ENCODE results near the gene AFMID.
"Not testable (repeated sequence)": the region's sequence is repeated elsewhere in the genome, so short reads cannot be mapped to it uniquely, and the experiment has no call there.

The AFMID gene

DNA sequence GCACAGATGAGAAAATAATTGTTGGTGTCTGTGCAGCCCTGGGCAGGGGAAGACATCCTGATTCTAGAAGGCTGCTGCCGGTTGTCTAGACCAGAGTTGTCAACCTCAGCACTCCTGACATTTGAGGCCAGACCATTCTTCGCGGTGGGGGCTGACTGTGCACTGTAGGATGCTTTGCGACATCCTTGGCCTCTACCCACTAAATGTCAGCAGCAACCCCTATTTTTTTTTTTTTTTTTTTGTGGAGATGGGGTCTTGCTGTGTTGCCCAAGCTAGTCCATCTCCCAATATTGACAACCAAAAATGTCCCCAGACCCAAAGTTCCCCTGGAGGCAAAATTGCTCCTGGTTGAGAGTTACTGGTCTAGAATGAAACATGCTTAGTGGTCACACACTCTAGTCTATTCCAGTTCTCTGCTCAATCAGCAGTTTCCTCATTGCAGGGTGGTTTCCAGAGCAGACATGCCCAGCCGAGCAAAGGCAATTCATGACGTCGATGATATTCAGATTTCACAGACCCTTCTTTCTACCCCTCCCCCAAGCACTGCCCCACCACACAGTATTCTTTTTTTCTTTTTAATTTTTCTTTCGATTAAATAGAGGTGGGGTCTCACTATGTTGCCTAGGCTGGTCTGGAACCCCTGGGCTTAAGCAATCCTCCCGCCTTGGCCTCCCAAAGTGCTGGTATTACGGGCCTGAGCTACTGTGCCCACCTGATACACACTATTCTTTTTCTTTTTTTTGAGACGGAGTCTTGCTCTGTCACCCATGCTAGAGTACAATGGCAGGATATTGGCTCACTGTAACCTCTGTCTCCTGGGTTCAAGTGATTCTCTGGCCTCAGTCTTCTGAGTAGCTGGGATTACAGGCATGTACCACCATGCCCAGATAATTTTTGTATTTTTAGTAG lies 32.0 kb upstream of the AFMID start:
- DNase-seq: no peak

GRCh38 chr17:78159575-78160158 lies 27.5 kb upstream of the AFMID start:
- no peak for DNase-seq

DNA sequence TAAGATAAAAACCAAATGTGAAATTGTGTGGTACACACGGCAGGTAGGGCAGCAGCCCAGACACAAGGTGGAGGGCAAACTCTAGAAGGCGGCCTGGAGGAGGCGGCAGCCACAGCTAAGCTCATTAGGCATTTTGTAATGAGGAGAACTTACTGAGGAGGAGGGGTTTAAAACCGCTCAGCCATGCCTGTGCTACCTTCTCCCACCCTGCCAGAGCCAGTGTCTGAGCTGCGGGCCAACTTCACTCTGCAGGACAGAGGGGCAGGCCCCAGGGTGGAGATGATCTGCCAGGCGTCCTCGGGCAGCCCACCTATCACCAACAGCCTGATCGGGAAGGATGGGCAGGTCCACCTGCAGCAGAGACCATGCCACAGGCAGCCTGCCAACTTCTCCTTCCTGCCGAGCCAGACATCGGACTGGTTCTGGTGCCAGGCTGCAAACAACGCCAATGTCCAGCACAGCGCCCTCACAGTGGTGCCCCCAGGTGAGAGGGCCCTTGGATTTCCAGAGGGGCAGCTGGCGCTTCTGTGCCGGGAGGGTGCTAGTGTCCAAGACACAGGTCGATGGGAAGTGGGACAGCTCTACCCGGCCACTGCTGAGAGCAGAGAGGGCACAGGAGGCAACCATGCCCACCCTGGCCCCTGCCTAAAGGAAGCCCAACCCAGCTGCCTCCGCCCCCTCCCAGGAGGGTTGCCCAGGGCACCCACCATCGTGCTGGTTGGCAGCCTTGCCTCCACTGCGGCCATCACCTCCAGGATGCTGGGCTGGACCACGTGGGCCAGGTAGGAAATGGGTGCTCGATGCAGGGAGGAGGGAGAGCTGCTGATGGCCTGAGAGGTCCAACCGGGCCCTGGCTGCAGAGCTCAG lies 23.0 kb upstream of the AFMID start:
- no peak for DNase-seq

GRCh38 chr17:78164748-78165607 lies 22.2 kb upstream of the AFMID start:
- no peak for DNase-seq

DNA sequence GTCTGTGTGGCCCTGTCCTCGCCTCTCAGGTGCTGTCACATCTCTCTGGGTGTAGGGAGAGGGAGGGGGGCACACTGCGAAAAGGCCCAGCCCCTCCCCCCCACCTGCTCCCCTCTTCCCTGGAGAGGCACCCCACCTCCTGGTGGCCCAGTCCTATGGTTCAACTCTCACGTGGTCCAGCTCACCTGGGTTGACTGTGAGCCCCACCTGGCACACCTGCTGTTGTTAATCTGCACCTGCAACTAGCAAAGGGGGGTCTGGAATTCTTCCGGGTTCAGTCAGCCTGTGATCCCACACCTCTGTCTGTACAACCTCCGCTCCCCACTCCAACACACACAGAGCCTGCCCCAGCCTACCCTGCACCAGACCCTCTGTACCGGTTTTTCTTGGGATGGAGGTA lies 20.7 kb upstream of the AFMID start:
- no peak for DNase-seq

DNA sequence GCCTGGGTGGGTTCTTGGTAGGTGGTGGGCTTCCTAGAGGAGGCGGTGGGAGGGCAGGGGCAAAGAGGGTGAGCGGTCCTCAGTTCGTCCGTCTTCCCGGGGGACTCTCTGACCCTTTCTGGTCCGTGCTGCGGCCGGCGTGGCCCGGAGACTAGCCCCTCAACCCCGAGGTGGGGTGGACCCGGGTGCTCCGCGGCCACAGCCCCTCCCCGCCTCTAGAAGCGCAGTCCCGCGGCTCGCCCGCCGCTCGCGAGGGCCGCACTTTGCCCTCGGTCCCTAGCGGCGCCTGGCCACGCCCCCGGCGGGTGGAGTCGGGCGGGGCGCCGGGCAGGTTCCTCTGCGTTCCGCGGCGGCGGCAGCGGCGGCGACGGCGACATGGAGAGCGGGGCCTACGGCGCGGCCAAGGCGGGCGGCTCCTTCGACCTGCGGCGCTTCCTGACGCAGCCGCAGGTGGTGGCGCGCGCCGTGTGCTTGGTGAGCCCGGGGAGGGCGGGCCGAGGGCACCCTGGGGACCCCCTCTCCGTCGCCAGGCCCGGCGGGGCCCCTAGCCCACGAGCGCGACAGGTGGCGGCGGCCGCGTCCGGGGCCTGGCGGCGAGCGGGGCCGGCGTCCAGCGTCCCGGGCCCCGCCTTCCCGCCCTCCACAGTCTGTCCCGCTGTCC lies 18.8 kb upstream of the AFMID start, which contains the start of gene SYNGR2:
TSS of gene SYNGR2 (plus strand) at position 340 of the 661 bp plus-strand sequence. CDS start at position 376, 36 bp downstream.
- peak; percentile 66 for DNase-seq

DNA sequence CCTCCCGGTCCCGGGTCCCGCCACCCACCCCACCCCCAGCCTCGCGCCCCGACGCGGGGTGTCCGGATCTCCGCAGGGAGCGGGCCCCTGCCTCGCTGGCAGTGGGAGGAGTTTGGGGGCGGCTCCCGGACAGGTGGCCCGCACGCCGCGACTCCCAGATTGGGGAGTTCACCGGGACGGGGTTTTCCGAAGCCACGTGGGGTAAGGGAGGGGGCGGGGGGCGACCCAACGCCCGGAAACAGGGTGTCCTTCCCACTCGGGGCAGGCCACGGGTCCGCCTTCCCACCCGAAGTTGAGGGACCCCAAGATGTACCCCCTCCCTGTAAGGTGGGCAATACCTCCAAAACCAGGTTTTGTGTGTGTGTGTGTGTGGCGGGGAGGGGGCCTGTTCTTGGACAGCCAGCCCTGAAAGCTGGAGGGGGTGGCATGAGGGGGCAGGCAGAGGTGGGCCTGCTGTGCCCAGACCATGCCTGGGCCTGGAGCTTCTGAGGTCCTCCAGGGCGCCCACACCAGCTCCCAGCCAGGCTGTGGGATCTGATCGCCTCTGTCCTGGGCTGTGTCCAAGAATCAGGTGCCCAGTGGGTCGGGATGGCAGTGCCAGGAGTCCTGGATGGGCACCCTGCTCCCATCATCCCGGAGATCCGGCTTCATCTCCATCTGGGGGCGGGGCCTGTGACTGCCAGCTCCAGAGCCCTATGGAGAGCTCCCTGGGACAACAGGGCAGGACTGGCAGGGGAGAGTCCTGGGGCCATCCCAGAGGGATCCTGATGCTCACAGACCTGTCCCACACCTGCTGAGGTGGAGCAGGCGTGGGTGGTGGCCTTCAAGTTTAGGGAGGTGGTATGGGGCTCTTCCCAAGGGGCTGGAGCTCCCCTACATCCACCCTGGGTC lies 18.0 kb upstream of the AFMID start:
- no peak for DNase-seq

GRCh38 chr17:78170692-78171590 lies 16.2 kb upstream of the AFMID start:
- DNase-seq: no peak

DNA sequence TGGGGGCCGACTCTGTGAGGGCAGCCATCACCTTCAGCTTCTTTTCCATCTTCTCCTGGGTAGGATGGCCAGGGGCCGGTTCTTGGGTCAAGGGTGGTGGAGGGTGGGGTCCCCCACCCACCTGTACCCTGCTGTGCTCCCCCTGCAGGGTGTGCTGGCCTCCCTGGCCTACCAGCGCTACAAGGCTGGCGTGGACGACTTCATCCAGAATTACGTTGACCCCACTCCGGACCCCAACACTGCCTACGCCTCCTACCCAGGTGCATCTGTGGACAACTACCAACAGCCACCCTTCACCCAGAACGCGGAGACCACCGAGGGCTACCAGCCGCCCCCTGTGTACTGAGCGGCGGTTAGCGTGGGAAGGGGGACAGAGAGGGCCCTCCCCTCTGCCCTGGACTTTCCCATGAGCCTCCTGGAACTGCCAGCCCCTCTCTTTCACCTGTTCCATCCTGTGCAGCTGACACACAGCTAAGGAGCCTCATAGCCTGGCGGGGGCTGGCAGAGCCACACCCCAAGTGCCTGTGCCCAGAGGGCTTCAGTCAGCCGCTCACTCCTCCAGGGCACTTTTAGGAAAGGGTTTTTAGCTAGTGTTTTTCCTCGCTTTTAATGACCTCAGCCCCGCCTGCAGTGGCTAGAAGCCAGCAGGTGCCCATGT lies 15.4 kb upstream of the AFMID start:
- DNase-seq: not testable (repeated sequence)

- no peak for DNase-seq
These were observed 14.7 kb upstream of the AFMID start for GRCh38 chr17:78172249-78173051.

- no peak for DNase-seq
These were observed 14.0 kb upstream of the AFMID start for GRCh38 chr17:78173097-78173715.

GRCh38 chr17:78174346-78174869 lies 12.8 kb upstream of the AFMID start:
- no peak for DNase-seq

DNA sequence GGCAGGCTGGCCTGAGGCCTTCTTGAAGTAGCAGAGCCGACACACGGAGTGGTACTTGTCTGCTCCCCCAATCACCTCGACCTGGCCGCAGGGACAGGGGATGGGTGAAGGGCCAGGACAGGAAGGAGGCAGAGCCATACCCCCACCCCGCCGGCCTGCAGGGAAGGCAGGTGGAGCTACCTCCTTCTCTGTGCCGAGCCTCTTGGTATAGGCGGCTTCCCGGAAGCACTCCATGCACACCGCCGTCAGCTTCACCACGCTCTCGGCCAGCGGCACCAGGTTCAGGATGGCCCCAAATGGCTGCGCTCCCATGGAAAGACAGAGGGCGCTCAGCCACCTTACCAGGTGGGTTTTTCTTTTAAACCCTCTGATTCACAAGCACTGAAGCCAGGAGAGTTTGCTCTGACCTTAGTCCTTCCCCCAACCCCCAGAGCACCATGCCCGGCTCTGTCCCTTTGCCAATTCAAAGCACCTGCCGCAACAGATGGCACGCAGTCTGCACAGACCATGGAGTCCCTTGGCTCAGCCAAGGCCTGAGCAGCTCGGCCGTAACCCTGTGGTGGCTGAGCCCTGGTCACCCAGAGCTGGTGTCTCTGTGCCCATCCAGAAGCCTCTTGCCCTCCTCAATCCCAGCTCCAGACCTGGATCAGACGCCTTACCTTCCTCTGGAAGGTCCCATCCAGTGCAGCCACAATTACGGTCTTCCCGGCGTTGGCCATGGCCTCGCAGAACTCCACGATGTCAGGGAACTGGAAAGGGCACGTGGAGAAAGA lies 12.1 kb upstream of the AFMID start:
- DNase-seq: no peak

DNA sequence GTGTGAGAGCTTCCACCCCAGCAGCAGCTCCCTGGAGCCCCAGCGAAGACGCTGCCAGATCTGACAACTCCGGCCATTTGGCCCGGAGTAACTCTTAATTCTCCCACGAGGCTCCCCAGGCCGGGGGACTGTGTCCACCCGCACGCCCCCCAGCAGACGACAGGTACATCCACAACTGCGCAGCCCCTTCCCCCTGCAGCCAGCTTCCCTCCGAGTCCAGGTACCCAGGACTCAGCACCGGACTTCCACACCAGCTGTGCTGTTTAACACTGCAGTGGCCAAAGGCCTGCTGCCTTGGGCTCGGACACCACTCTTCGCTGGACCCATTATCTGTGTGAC lies 11.6 kb upstream of the AFMID start:
- DNase-seq: no peak

- DNase-seq: no peak
These were observed 10.6 kb upstream of the AFMID start for GRCh38 chr17:78176548-78177025.

DNA sequence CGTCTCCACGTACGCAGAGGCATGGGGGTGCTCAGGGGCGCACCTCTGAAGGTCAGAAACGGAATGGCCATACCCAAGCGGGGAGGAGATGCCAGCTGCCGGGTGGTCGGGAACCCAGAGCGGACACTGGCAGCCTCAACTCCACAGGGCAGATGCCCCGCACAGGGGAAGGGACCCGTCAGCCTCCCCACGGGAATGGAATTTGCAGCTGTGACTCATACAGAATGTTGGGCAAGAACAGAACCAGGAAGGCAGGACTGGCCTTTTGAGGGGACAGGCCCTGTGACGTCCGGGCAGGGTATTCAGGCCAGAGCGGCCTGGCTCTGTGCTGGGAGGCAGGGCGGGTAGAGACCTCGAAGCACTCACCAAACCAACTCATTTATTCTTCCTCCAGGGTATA lies 7.8 kb upstream of the AFMID start:
- DNase-seq: no peak

DNA sequence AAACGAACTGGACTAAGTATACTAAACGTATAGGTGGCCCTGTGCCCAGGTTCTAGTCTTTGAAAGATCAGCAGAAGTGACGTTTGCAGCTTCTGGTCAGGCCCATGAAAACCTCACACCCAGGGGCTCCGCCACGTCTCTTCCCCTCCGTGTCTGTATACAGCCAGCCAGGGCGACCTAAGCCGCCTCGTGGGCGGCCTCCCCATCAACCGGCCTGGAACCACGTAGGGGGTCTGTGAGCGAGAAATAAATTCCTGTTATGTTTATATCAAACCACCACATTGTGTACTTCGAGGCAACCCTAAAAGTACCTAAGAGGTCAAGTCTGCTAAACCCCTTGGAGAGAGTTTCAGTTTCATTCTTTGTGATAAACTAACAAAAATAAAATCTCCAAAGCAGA lies 7.1 kb upstream of the AFMID start:
- no peak for DNase-seq

Data from NCI-H2107 (cell line).